PFSK-1 (cell line): ENCODE data around the gene PHF11.

Source experiments
- FOXP2 ChIP-seq: optimal IDR thresholded peaks from 2 replicates; pipeline ENCODE3; 2011; ENCODE audit warnings: borderline replicate concordance, control low read depth, inconsistent platforms; ENCODE audit not compliant: insufficient read depth; ENCODE audit errors: extremely low read length, extremely low read depth
- POLR2AphosphoS5 ChIP-seq: IDR thresholded peaks from 2 replicates; pipeline ENCODE4 v1.6.1; 2012; ENCODE audit warnings: low read depth, mild to moderate bottlenecking, control low read depth, low read length, moderate library complexity
- SIN3A ChIP-seq: IDR thresholded peaks from 2 replicates; pipeline ENCODE4 v1.6.1; 2012; ENCODE audit warnings: mild to moderate bottlenecking, low read length, moderate library complexity, borderline replicate concordance; ENCODE audit not compliant: insufficient read depth
- TAF1 ChIP-seq: IDR thresholded peaks from 2 replicates; pipeline ENCODE4 v1.6.1; 2012; ENCODE audit warnings: low read length, control low read depth, borderline replicate concordance; ENCODE audit not compliant: insufficient read depth
- TF ChIP-seq, protein P1 (sequence below), 2 experiments: IDR thresholded peaks; 2 replicates each; pipeline versions ENCODE4 v1.6.1 to v1.8.0; 2011 to 2012; ENCODE audit warnings: low read depth in 2 of 2, low read length in 2 of 2, control low read depth in 1 of 2, inconsistent platforms in 1 of 2, mild to moderate bottlenecking in 1 of 2, moderate library complexity in 1 of 2; ENCODE audit not compliant: insufficient read depth in 1 of 2

DNA sequence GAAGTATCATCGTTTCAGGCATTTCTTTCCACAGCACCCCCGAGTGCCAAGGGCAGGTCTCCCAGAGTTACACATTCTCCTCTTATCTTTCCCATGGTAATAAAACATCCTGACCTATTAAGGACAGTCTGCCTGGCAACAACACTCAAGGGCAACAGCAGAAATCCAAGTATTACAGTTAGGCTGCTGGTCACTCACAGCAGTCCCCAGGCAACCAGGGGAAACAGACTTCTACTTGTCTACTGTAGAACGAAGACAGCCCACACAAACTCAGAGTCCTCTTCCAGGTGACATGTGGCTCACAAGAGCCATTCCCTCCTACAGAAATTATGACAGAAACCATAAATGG lies 65.3 kb downstream of the PHF11 start:
- TF ChIP-seq, protein P1, sequence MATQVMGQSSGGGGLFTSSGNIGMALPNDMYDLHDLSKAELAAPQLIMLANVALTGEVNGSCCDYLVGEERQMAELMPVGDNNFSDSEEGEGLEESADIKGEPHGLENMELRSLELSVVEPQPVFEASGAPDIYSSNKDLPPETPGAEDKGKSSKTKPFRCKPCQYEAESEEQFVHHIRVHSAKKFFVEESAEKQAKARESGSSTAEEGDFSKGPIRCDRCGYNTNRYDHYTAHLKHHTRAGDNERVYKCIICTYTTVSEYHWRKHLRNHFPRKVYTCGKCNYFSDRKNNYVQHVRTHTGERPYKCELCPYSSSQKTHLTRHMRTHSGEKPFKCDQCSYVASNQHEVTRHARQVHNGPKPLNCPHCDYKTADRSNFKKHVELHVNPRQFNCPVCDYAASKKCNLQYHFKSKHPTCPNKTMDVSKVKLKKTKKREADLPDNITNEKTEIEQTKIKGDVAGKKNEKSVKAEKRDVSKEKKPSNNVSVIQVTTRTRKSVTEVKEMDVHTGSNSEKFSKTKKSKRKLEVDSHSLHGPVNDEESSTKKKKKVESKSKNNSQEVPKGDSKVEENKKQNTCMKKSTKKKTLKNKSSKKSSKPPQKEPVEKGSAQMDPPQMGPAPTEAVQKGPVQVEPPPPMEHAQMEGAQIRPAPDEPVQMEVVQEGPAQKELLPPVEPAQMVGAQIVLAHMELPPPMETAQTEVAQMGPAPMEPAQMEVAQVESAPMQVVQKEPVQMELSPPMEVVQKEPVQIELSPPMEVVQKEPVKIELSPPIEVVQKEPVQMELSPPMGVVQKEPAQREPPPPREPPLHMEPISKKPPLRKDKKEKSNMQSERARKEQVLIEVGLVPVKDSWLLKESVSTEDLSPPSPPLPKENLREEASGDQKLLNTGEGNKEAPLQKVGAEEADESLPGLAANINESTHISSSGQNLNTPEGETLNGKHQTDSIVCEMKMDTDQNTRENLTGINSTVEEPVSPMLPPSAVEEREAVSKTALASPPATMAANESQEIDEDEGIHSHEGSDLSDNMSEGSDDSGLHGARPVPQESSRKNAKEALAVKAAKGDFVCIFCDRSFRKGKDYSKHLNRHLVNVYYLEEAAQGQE (IDR thresholded peaks at IDR 0.05; ENCODE audit: insufficient read depth in 1 of 2, low read depth in 2 of 2, low read length in 2 of 2), result no peak
- TF ChIP-seq TAF1 (no peak), SIN3A (no peak), FOXP2 (no peak), POLR2AphosphoS5 (no peak)
